ENCODE results near the gene BAZ1A. TPM values are rescaled to one million over a fixed set of nuclear protein-coding genes. Genes with fewer than 3 reads are reported as not detected.

The BAZ1A gene
- total and polyA plus RNA-seq, 2 of the 8 experiments (the other 6 are each of a cell fraction or from before 2014, with no cell fraction given): 8.0 to 23.1 TPM

GRCh38 chr14:34835312-34835711 is 39.8 kb downstream of the BAZ1A start (continued):
- TF ChIP-seq NANOG (IDR thresholded peaks at IDR 0.05; ENCODE audit: insufficient read depth, low read depth, low read length, poor library complexity, severe bottlenecking): no peak
- no peak for TF ChIP-seq RAD21 (IDR thresholded peaks at IDR 0.05 in 1 of 2, conservative IDR thresholded peaks at IDR 0.05 in 1 of 2; ENCODE audit: low read depth in 2 of 2, low read length in 2 of 2)
- TF ChIP-seq TCF12 (IDR thresholded peaks at IDR 0.05; ENCODE audit: low read depth, low read length): no peak
- TF ChIP-seq RXRA (IDR thresholded peaks at IDR 0.05; ENCODE audit: insufficient read depth, low read depth, low read length): no peak
